ENCODE measurements around the gene CIRBP. TPM values are rescaled to one million over a fixed set of nuclear protein-coding genes. Genes with fewer than 3 reads are reported as not detected.

CIRBP gene
- total RNA-seq, 1 experiment from 2014 or later = 263 TPM

- H3K4me1 Mint-ChIP-seq = peaks cover 2 to 18% of the 10 kb centered on the region in 2 experiments
- no peak for DNase-seq
- H3K79me1 ChIP-seq (ENCODE audit: insufficient read depth, low read depth, low read length, poor library complexity, severe bottlenecking) = no peaks in the 10 kb centered on the region
- peak overlapping the region; percentile 4 for H3K4me2 ChIP-seq (ENCODE audit: insufficient read depth, insufficient read length, low read length)
- no peak overlapping the region for H3K27ac Mint-ChIP-seq
- no CpG with 5 or more reads among the region's 8 CpGs for WGBS (ENCODE audit: extremely low coverage, insufficient read length, low lambda C conversion rate)
- no peaks in the 10 kb centered on the region for H3K9me3 Mint-ChIP-seq
- H4K5ac ChIP-seq (ENCODE audit: insufficient read length, low read depth, low read length) = no peak overlapping the region
- no peak overlapping the region for H2BK5ac ChIP-seq (ENCODE audit: insufficient read length, low read length)
- H3K27me3 Mint-ChIP-seq (ENCODE audit: low read depth) = no peaks in the 10 kb centered on the region
- H3K14ac ChIP-seq (ENCODE audit: insufficient read depth, low read length) = no peak overlapping the region
- H3K23me2 ChIP-seq (ENCODE audit: insufficient read length, low read depth, low read length, poor library complexity, severe bottlenecking) = peaks cover 12% of the 10 kb centered on the region
- H2AFZ ChIP-seq (ENCODE audit: low read length) = no peak overlapping the region
- peaks cover 4 to 19% (median 8%) of the 10 kb centered on the region in 3 experiments; a peak in 6 of 7 replicates for H3K36me3 Mint-ChIP-seq (ENCODE audit: insufficient read depth in 1 of 3, low read depth in 3 of 3)
- H3K79me2 ChIP-seq (ENCODE audit: insufficient read depth, low read length) = peaks cover 11% of the 10 kb centered on the region; the same call in 1 of the 2 replicates
- H4K91ac ChIP-seq (ENCODE audit: insufficient read length, low read depth, low read length) = no peak overlapping the region
- no peak overlapping the region; the same call in 1 of the 2 replicates for H2BK15ac ChIP-seq (ENCODE audit: low read depth, low read length)
- no peak for TF ChIP-seq CTCF (conservative IDR thresholded peaks at IDR 0.05)
- H2BK20ac ChIP-seq (ENCODE audit: low read depth, low read length, poor library complexity, severe bottlenecking) = no peak overlapping the region
- no peak overlapping the region for H3K9ac ChIP-seq (ENCODE audit: extremely low read depth, insufficient read length, low read length)
- no peak overlapping the region for H2BK12ac ChIP-seq (ENCODE audit: insufficient read length, low read depth, low read length)
- H3K27me3 ChIP-seq (ENCODE audit: insufficient read depth, low read length) = no peaks in the 10 kb centered on the region
- no peak overlapping the region for H3K27ac ChIP-seq (ENCODE audit: insufficient read length, low read depth, low read length)
- H2BK120ac ChIP-seq (ENCODE audit: low read depth, low read length, poor library complexity, severe bottlenecking) = no peak overlapping the region
- no peaks in the 10 kb centered on the region for H3K9me3 ChIP-seq (ENCODE audit: control insufficient read depth, low read depth, low read length)
- no peak overlapping the region for H3T11ph ChIP-seq (ENCODE audit: low read length)
- no peaks in the 10 kb centered on the region for H4K20me1 ChIP-seq (ENCODE audit: control insufficient read depth, insufficient read depth, insufficient read length)
- peak overlapping the region; percentile 45 to 59; a peak in 3 of 5 replicates for H3K4me3 Mint-ChIP-seq
- H3K18ac ChIP-seq (ENCODE audit: insufficient read length, low read depth, low read length) = peak overlapping the region; percentile 48
- H4K8ac ChIP-seq (replicated peaks; ENCODE audit: insufficient read length, low read depth, low read length) = no peak overlapping the region
- no peaks in the 10 kb centered on the region; the same call in 1 of the 2 replicates for H3K4me1 ChIP-seq (ENCODE audit: insufficient read depth, low read length)
- H3K23ac ChIP-seq (ENCODE audit: insufficient read length, low read depth, low read length) = no peak overlapping the region
- H3K4ac ChIP-seq (ENCODE audit: low read depth, low read length) = no peak overlapping the region
- H3K56ac ChIP-seq (ENCODE audit: insufficient read length, low read depth, low read length) = no peak overlapping the region
- no peak overlapping the region for H2AK5ac ChIP-seq (ENCODE audit: insufficient read length, low read length)
Measured at GRCh38 chr19:1247748-1248138, 21.4 kb upstream of the CIRBP start.
